Endodermal cell (in vitro differentiated cells): Measurements from ENCODE around the gene TXNDC8. TPM values are rescaled to one million over a fixed set of nuclear protein-coding genes. Genes with fewer than 3 reads are reported as not detected.

Experiments used
- DNase-seq: peaks from one replicate; pipeline ENCODE4 v3.0.0-alpha.2; 2017
- H3K27ac ChIP-seq: 2 replicates; pipeline ENCODE4 v1.5.1; 2013; ENCODE audit warnings: mild to moderate bottlenecking, low read depth, low read length, moderate library complexity
- H3K27me3 ChIP-seq: 2 replicates; pipeline ENCODE4 v1.6.1; 2013; ENCODE audit warnings: mild to moderate bottlenecking, low read length, moderate library complexity; ENCODE audit not compliant: insufficient read depth, control insufficient read depth, poor library complexity, severe bottlenecking
- H3K36me3 ChIP-seq: 2 replicates; pipeline ENCODE4 v1.7.0; 2013; ENCODE audit warnings: mild to moderate bottlenecking, low read length, moderate library complexity; ENCODE audit not compliant: control insufficient read depth, insufficient read depth
- H3K4me1 ChIP-seq: one replicate; pipeline ENCODE4 v1.7.0; 2013; ENCODE audit warnings: low read length; ENCODE audit not compliant: control insufficient read depth, insufficient read depth
- H3K4me3 ChIP-seq: 2 replicates; pipeline ENCODE4 v1.5.1; 2013; ENCODE audit warnings: mild to moderate bottlenecking, low read length, moderate library complexity
- H3K9ac ChIP-seq: 2 replicates; pipeline ENCODE4 v1.6.1; 2013; ENCODE audit warnings: mild to moderate bottlenecking, low read length, moderate library complexity; ENCODE audit not compliant: poor library complexity, severe bottlenecking; ENCODE audit errors: extremely low read depth
- H3K9me3 ChIP-seq: 2 replicates; pipeline ENCODE4 v1.6.1; 2013; ENCODE audit warnings: mild to moderate bottlenecking, low read length, moderate library complexity; ENCODE audit not compliant: control insufficient read depth
- H3K27ac Mint-ChIP-seq: 2 replicates; pipeline ENCODE4 v1.8.0; 2020; ENCODE audit warnings: mixed read lengths
- H3K27me3 Mint-ChIP-seq: 2 replicates; pipeline ENCODE4 v1.8.0; 2021; ENCODE audit warnings: mild to moderate bottlenecking, mixed read lengths; ENCODE audit not compliant: insufficient read depth
- H3K36me3 Mint-ChIP-seq: 2 replicates; pipeline ENCODE4 v1.8.0; 2020; ENCODE audit warnings: low read depth, mixed read lengths
- H3K4me1 Mint-ChIP-seq: 2 replicates; pipeline ENCODE4 v1.8.0; 2020; ENCODE audit warnings: mixed read lengths
- H3K4me3 Mint-ChIP-seq: 2 replicates; pipeline ENCODE4 v1.8.0; 2020; ENCODE audit warnings: mild to moderate bottlenecking, moderate library complexity, mixed read lengths
- H3K9me3 Mint-ChIP-seq: 2 replicates; pipeline ENCODE4 v1.8.0; 2020; ENCODE audit warnings: mild to moderate bottlenecking, mixed read lengths
- CTCF ChIP-seq: fragments of 200-600 bp; sonication (generic); conservative IDR thresholded peaks from 2 replicates; pipeline ENCODE4 v1.5.0; 2021; ENCODE audit warnings: antibody characterized with exemption, mild to moderate bottlenecking
- WGBS, 2 experiments: methylation state at CpG; one replicate each; pipeline versions ENCODE4 v1.1.5 to v1.1.7; 2013; ENCODE audit warnings: missing lambda C conversion rate in 2 of 2, mixed read lengths in 1 of 2; ENCODE audit not compliant: insufficient coverage in 1 of 2, insufficient read length in 1 of 2; 5-methylcytosine and 5-hydroxymethylcytosine counted together
- total RNA-seq, 2 donors: library from RNA; stranded (reverse); fragmentation: NEBNext Ultra II Directional in 1 of 2; extraction: Animal tissue kit (Norgen Biotek cat#: 25700) in 1 of 2; gene quantifications; 2 replicates in 1 of 2; 3 replicates in 1 of 2; pipeline ENCODE4 v1.2.1, GENCODE V29; 2021

The TXNDC8 gene
- total RNA-seq, 2 donors from 2014 or later: not detected

DNA sequence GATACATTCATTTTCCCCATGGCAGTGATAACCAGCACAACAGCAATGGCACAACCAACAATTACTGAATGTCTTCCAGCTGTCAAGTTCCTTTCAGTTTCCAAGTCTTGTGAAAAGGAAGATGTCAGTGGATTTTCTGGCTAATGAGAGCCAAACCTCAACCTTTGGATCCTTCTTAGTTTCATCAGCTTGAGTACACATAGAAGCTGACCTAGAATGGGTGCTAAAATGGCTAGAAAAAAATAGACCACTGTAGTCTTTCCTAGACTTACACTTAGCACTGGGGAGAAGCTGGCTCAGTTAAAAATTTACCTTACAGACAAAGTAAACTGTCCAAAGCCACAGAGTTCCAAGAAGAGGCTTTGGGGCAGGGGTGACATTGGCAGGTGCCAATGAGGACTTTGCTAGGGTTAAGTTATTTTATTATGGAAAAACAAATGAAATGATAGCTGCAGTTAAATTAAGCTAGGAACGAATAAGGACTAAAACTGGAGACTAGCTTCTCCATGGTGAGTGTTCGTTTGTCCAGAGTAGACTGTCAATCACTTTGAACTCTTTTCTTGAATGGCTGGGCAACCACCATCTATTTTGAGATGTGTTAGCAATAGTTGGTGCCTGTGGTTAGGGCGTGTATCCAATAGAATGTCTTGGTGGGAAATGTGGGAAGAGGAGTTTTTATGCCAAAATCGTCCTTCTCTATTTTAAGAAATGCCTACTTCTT lies 55.5 kb downstream of the TXNDC8 start:
- DNase-seq: no peak
- Mint-ChIP-seq H3K9me3 (no peaks in the 10 kb centered on the region), H3K36me3 (no peaks in the 10 kb centered on the region), H3K27ac (no peak overlapping the region), H3K4me1 (no peaks in the 10 kb centered on the region), H3K27me3 (no peaks in the 10 kb centered on the region), H3K4me3 (no peak overlapping the region)
- WGBS, 2 experiments: 90 to 94% methylated on average over 2 to 4 of the region's 4 CpGs
- Histone ChIP-seq H3K9ac (no peak overlapping the region), H3K27me3 (no peaks in the 10 kb centered on the region), H3K9me3 (no peaks in the 10 kb centered on the region), H3K4me3 (no peak overlapping the region), H3K4me1 (no peaks in the 10 kb centered on the region), H3K27ac (no peak overlapping the region), H3K36me3 (no peaks in the 10 kb centered on the region)
- TF ChIP-seq CTCF: no peak

GRCh38 chr9:110278080-110278707 lies 59.5 kb downstream of the TXNDC8 start:
- no peaks in the 10 kb centered on the region for H3K36me3 Mint-ChIP-seq
- Histone ChIP-seq H3K4me3 (no peak overlapping the region), H3K36me3 (no peaks in the 10 kb centered on the region), H3K9ac (no peak overlapping the region), H3K4me1 (no peaks in the 10 kb centered on the region), H3K9me3 (no peaks in the 10 kb centered on the region), H3K27me3 (no peaks in the 10 kb centered on the region), H3K27ac (no peak overlapping the region)
- no peaks in the 10 kb centered on the region for H3K27me3 Mint-ChIP-seq
- no peaks in the 10 kb centered on the region for H3K9me3 Mint-ChIP-seq
- H3K4me1 Mint-ChIP-seq: no peaks in the 10 kb centered on the region
- no peak for TF ChIP-seq CTCF
- no peak overlapping the region for H3K4me3 Mint-ChIP-seq
- 91 to 100% methylated on average over 2 to 3 of the region's 3 CpGs for WGBS, 2 experiments
- H3K27ac Mint-ChIP-seq: no peak overlapping the region
- DNase-seq: no peak

GRCh38 chr9:110276781-110277180 lies 60.9 kb downstream of the TXNDC8 start:
- Histone ChIP-seq H3K9me3 (no peaks in the 10 kb centered on the region), H3K27ac (no peak overlapping the region), H3K4me3 (no peak overlapping the region), H3K4me1 (no peaks in the 10 kb centered on the region), H3K9ac (no peak overlapping the region), H3K27me3 (no peaks in the 10 kb centered on the region), H3K36me3 (no peaks in the 10 kb centered on the region)
- no peak for TF ChIP-seq CTCF
- Mint-ChIP-seq H3K9me3 (no peaks in the 10 kb centered on the region), H3K4me1 (no peaks in the 10 kb centered on the region), H3K27me3 (no peaks in the 10 kb centered on the region), H3K27ac (no peak overlapping the region), H3K4me3 (no peak overlapping the region), H3K36me3 (no peaks in the 10 kb centered on the region)
- DNase-seq: no peak
- 82 to 100% methylated on average over 1 to 3 of the region's 3 CpGs for WGBS, 2 experiments
